SK-N-SH (cell line): ENCODE results near the gene TBX18. TPM values are rescaled to one million over a fixed set of nuclear protein-coding genes. Genes with fewer than 3 reads are reported as not detected.

Source experiments
- CTCF ChIA-PET: fragments of 300-600, 350-600 bp; formaldehyde crosslinking; extraction: SDS; loops from one replicate; lab custom pipeline; 2021; lab: Yijun Ruan, JAX
- POLR2A ChIA-PET: fragments of 350-600 bp; sonication (Branson Sonifier 250); formaldehyde crosslinking; extraction: SDS; loops from one replicate; lab custom pipeline; 2020; ENCODE audit warnings: antibody characterized with exemption, inconsistent platforms; lab: Yijun Ruan, JAX
- DNase-seq: peaks from one replicate; pipeline ENCODE4 v3.0.0; 2012
- H2AFZ ChIP-seq: fragments of 200-600 bp; sonication (generic); 2 replicates; pipeline ENCODE4 v1.8.1; 2016; ENCODE audit warnings: antibody characterized with exemption, mild to moderate bottlenecking, low read depth
- H3F3A ChIP-seq: fragments of 200-600 bp; sonication (generic); replicated peaks from 2 replicates; pipeline ENCODE3; 2016; ENCODE audit warnings: antibody characterized with exemption, mild to moderate bottlenecking; ENCODE audit not compliant: insufficient read depth
- H3K27ac ChIP-seq, 2 experiments: fragments of 200-500 bp in 1 of 2; fragments of 200-600 bp in 1 of 2; sonication (Bioruptor generic) in 1 of 2; sonication (generic), shearing (Covaris generic) in 1 of 2; 2 replicates each; pipeline versions ENCODE4 v1.5.1 to v1.6.1; 2014 to 2016; ENCODE audit warnings: low read depth in 2 of 2, inconsistent platforms in 1 of 2, low read length in 1 of 2, mild to moderate bottlenecking in 1 of 2, mixed read lengths in 1 of 2
- H3K27me3 ChIP-seq: fragments of 200-600 bp; sonication (generic), shearing (Covaris generic); 2 replicates; pipeline ENCODE4 v1.6.1; 2016; ENCODE audit warnings: mixed run types; ENCODE audit not compliant: insufficient read depth
- H3K36me3 ChIP-seq, 2 experiments: fragments of 200-500 bp in 1 of 2; fragments of 200-600 bp in 1 of 2; sonication (Bioruptor generic) in 1 of 2; sonication (generic) in 1 of 2; replicated peaks in 1 of 2; 2 replicates each; pipeline versions ENCODE3 to v1.5.1; 2014 to 2016; ENCODE audit warnings: low read length in 1 of 2, mild to moderate bottlenecking in 1 of 2; ENCODE audit not compliant: insufficient read depth in 2 of 2, control insufficient read depth in 1 of 2
- H3K4me1 ChIP-seq, 2 experiments: fragments of 200-500 bp in 1 of 2; fragments of 200-600 bp in 1 of 2; sonication (Bioruptor generic) in 1 of 2; sonication (generic), shearing (Covaris generic) in 1 of 2; 2 replicates each; pipeline versions ENCODE4 v1.5.1 to v1.6.1; 2014 to 2016; ENCODE audit warnings: low read depth in 1 of 2, low read length in 1 of 2, mixed run types in 1 of 2; ENCODE audit not compliant: insufficient read depth in 2 of 2, control insufficient read depth in 1 of 2
- H3K4me2 ChIP-seq: fragments of 200-600 bp; sonication (generic), shearing (Covaris generic); 2 replicates; pipeline ENCODE4 v1.6.1; 2017; ENCODE audit warnings: mixed run types
- H3K4me3 ChIP-seq, 2 experiments: fragments of 200-500 bp in 1 of 2; fragments of 200-600 bp in 1 of 2; sonication (Bioruptor generic) in 1 of 2; sonication (generic), shearing (Covaris generic) in 1 of 2; 2 replicates each; pipeline versions ENCODE4 v1.5.1 to v1.8.1; 2014 to 2016; ENCODE audit warnings: low read depth in 2 of 2, inconsistent platforms in 1 of 2, low read length in 1 of 2, mild to moderate bottlenecking in 1 of 2, mixed read lengths in 1 of 2, moderate library complexity in 1 of 2
- H3K79me2 ChIP-seq: fragments of 200-600 bp; sonication (generic); 2 replicates; pipeline ENCODE4 v1.8.1; 2017; ENCODE audit warnings: mild to moderate bottlenecking; ENCODE audit not compliant: insufficient read depth
- H3K9ac ChIP-seq: fragments of 200-600 bp; sonication (generic); 2 replicates; pipeline ENCODE4 v1.6.1; 2017; ENCODE audit warnings: mixed run types
- H3K9me2 ChIP-seq: fragments of 200-600 bp; sonication (generic); 2 replicates; pipeline ENCODE4 v1.6.1; 2017; ENCODE audit warnings: mixed run types
- H3K9me3 ChIP-seq: fragments of 200-600 bp; sonication (generic); 2 replicates; pipeline ENCODE4 v1.6.1; 2017; ENCODE audit warnings: mixed run types, mild to moderate bottlenecking, moderate library complexity
- H4K20me1 ChIP-seq: fragments of 200-600 bp; sonication (generic); 2 replicates; pipeline ENCODE4 v1.6.1; 2017; ENCODE audit warnings: mild to moderate bottlenecking, mixed run types; ENCODE audit not compliant: insufficient read depth
- EZH2phosphoT487 ChIP-seq: fragments of 200-600 bp; sonication (generic); IDR thresholded peaks from 2 replicates; pipeline ENCODE4 v1.6.1; 2017; ENCODE audit warnings: low read depth, mixed run types, mild to moderate bottlenecking, antibody characterized with exemption, moderate library complexity, borderline replicate concordance
- JUND ChIP-seq: IDR thresholded peaks from 2 replicates; pipeline ENCODE4 v1.4.0; 2012
- NRF1 ChIP-seq: IDR thresholded peaks from 2 replicates; pipeline ENCODE4 v1.6.1; 2012; ENCODE audit warnings: low read depth, mild to moderate bottlenecking, low read length
- POLR2AphosphoS5 ChIP-seq: IDR thresholded peaks from 2 replicates; pipeline ENCODE4 v1.6.1; 2012; ENCODE audit warnings: low read depth, low read length
- RAD21 ChIP-seq: IDR thresholded peaks from 2 replicates; pipeline ENCODE4 v1.6.1; 2012; ENCODE audit warnings: mild to moderate bottlenecking, low read length
- RCOR1 ChIP-seq: fragments of 150-350 bp; IDR thresholded peaks from 2 replicates; pipeline ENCODE4 v1.6.1; 2017; ENCODE audit warnings: antibody characterized with exemption, low read length
- SMC3 ChIP-seq: IDR thresholded peaks from 2 replicates; pipeline ENCODE4 v1.6.1; 2012; ENCODE audit warnings: low read depth, low read length, improper control_type of control experiment
- TCF12 ChIP-seq: IDR thresholded peaks from 2 replicates; pipeline ENCODE4 v1.4.0; 2012
- WGBS: methylation state at CpG from one replicate; pipeline ENCODE4 v1.1.6; 2017; ENCODE audit warnings: low lambda C conversion rate; 5-methylcytosine and 5-hydroxymethylcytosine counted together
- polyA plus RNA-seq, 3 experiments: library from polyadenylated mRNA; depleted of rRNA; stranded (reverse); fragments of >200 nt; gene quantifications; 2 replicates each; pipeline ENCODE4 v1.2.3, GENCODE V29; 2012
- TF ChIP-seq, protein P1 (sequence below): IDR thresholded peaks from 2 replicates; pipeline ENCODE4 v1.4.0; 2012; ENCODE audit warnings: low read depth, borderline replicate concordance
- TF ChIP-seq, protein P2 (sequence below): fragments of 150-350 bp; IDR thresholded peaks from 2 replicates; pipeline ENCODE4 v1.6.1; 2017; ENCODE audit warnings: antibody characterized with exemption, low read length, low read depth, borderline replicate concordance
- TF ChIP-seq, protein P3 (sequence below): IDR thresholded peaks from 2 replicates; pipeline ENCODE4 v1.4.0; 2012; ENCODE audit warnings: low read depth, borderline replicate concordance

The TBX18 gene
- polyA plus RNA-seq, 1 of the 3 experiments (the other 2 are of a cell fraction): 19.3 TPM

DNA sequence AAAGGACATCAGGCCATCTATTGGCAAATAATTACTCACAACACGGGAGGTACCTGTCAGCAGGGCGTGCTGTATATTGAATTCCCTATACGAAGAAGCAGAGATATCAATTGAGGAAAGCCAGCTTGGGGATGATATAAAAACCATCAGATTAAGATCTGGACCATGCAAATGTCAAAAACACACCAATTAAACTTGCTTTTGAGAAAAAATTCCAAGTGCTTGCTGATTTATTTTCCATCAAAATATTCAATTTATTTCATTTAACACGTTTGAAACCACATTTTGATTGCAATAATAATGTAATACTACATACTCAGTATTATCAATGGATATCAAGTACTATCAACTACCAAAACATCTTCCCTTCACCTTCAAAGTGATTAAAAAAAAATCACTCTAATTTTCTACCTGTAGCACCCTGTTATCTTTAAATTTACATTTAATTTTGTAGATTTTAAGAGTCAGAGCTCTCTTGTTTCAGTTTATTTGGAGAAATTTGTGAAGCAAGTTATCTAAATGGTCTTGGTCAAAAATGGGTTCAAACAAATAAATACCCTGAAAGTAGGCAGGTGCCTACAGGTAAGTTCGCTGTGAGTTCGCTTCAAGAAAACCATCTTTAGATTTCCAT, 6.8 kb upstream of the TBX18 start:
- H3K9ac ChIP-seq: no peak overlapping the region
- H3K4me1 ChIP-seq: peaks cover 0 to 7% of the 10 kb centered on the region in 2 experiments; a peak in 1 of 4 replicates
- H2AFZ ChIP-seq: no peak overlapping the region
- CTCF ChIA-PET: no interaction called here
- DNase-seq: no peak
- no peaks in the 10 kb centered on the region for H3K9me2 ChIP-seq
- POLR2A ChIA-PET: no interaction called here
- H3K4me3 ChIP-seq: no peak overlapping the region
- H3K4me2 ChIP-seq: no peak overlapping the region
- peaks cover 89% of the 10 kb centered on the region for H3K27me3 ChIP-seq
- no peaks in the 10 kb centered on the region for H3K36me3 ChIP-seq
- no peaks in the 10 kb centered on the region for H4K20me1 ChIP-seq
- no peaks in the 10 kb centered on the region for H3K9me3 ChIP-seq
- H3K79me2 ChIP-seq: no peaks in the 10 kb centered on the region
- H3K27ac ChIP-seq: no peak overlapping the region
- TF ChIP-seq TCF12 (no peak), NRF1 (no peak), POLR2AphosphoS5 (no peak), SMC3 (no peak), JUND (no peak)
- H3F3A ChIP-seq: peaks cover 4% of the 10 kb centered on the region
- 25% methylated on average over 6 of the region's 6 CpGs for WGBS

DNA sequence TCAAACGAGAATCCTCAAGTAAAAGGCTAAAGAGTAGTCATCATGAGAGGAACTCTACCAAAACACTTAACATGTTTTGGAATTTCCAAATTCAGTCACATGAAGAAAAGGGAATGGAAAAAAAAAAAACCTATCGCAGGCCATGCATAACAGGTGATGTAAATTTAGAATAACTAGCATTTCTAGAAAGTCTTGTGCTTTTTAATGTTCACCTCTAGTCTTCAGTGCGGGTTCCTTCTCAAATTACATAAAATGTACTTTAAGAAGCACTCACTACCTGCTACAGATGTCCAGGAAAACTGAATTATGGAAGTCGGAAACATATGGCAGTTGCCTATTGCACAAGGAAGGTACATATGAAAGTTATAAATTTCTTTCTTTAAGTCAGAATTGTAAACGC, 6.1 kb upstream of the TBX18 start:
- Histone ChIP-seq H3K27ac (no peak overlapping the region), H3K9me3 (no peaks in the 10 kb centered on the region), H3K9me2 (no peaks in the 10 kb centered on the region), H3K9ac (no peak overlapping the region), H3K27me3 (peaks cover 89% of the 10 kb centered on the region), H3K4me3 (no peak overlapping the region), H4K20me1 (no peaks in the 10 kb centered on the region), H3K4me1 (peaks cover 0 to 7% of the 10 kb centered on the region in 2 experiments; a peak in 1 of 4 replicates), H3F3A (peaks cover 4% of the 10 kb centered on the region), H3K79me2 (no peaks in the 10 kb centered on the region), H2AFZ (no peak overlapping the region), H3K36me3 (no peaks in the 10 kb centered on the region), H3K4me2 (no peak overlapping the region)
- WGBS: 8% methylated on average over 5 of the region's 5 CpGs
- POLR2A ChIA-PET: no interaction called here
- TF ChIP-seq RCOR1 (no peak), EZH2phosphoT487 (no peak), RAD21 (no peak), TCF12 (no peak), POLR2AphosphoS5 (no peak)
- TF ChIP-seq, protein P1, sequence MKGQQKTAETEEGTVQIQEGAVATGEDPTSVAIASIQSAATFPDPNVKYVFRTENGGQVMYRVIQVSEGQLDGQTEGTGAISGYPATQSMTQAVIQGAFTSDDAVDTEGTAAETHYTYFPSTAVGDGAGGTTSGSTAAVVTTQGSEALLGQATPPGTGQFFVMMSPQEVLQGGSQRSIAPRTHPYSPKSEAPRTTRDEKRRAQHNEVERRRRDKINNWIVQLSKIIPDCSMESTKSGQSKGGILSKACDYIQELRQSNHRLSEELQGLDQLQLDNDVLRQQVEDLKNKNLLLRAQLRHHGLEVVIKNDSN: no peak
- TF ChIP-seq, protein P2, sequence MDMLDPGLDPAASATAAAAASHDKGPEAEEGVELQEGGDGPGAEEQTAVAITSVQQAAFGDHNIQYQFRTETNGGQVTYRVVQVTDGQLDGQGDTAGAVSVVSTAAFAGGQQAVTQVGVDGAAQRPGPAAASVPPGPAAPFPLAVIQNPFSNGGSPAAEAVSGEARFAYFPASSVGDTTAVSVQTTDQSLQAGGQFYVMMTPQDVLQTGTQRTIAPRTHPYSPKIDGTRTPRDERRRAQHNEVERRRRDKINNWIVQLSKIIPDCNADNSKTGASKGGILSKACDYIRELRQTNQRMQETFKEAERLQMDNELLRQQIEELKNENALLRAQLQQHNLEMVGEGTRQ: no peak
- TF ChIP-seq, protein P3, sequence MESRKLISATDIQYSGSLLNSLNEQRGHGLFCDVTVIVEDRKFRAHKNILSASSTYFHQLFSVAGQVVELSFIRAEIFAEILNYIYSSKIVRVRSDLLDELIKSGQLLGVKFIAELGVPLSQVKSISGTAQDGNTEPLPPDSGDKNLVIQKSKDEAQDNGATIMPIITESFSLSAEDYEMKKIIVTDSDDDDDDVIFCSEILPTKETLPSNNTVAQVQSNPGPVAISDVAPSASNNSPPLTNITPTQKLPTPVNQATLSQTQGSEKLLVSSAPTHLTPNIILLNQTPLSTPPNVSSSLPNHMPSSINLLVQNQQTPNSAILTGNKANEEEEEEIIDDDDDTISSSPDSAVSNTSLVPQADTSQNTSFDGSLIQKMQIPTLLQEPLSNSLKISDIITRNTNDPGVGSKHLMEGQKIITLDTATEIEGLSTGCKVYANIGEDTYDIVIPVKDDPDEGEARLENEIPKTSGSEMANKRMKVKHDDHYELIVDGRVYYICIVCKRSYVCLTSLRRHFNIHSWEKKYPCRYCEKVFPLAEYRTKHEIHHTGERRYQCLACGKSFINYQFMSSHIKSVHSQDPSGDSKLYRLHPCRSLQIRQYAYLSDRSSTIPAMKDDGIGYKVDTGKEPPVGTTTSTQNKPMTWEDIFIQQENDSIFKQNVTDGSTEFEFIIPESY: no peak
- CTCF ChIA-PET: no interaction called here
- DNase-seq: no peak
